Measurements from ENCODE around the gene ID4.

DNA sequence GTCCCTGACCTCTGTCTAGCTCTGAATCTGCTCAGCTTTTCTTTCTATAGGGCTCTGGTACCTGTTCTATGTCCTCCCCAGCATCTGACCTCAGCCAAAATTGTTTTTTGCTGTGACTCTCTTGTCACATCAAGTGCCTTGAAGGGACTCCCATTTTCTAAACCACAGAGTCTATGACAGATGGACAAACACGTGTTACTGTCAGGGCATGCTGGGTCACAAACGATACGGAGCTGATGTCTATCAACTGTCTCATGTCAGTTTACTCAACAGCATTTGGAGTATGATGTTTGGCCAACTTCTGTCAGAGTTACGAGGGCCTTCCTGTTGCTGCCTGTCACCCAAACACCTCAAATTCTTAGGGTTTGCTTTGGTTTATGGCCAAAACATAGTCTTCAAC lies 20.5 kb downstream of the ID4 start:
- TF ChIP-seq POLR2AphosphoS5 (IDR thresholded peaks at IDR 0.05) = no peak
- TF ChIP-seq, protein P1, sequence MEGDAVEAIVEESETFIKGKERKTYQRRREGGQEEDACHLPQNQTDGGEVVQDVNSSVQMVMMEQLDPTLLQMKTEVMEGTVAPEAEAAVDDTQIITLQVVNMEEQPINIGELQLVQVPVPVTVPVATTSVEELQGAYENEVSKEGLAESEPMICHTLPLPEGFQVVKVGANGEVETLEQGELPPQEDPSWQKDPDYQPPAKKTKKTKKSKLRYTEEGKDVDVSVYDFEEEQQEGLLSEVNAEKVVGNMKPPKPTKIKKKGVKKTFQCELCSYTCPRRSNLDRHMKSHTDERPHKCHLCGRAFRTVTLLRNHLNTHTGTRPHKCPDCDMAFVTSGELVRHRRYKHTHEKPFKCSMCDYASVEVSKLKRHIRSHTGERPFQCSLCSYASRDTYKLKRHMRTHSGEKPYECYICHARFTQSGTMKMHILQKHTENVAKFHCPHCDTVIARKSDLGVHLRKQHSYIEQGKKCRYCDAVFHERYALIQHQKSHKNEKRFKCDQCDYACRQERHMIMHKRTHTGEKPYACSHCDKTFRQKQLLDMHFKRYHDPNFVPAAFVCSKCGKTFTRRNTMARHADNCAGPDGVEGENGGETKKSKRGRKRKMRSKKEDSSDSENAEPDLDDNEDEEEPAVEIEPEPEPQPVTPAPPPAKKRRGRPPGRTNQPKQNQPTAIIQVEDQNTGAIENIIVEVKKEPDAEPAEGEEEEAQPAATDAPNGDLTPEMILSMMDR (IDR thresholded peaks at IDR 0.05) = no peak
